ENCODE data around the gene KISS1. TPM values are rescaled to one million over a fixed set of nuclear protein-coding genes. Genes with fewer than 3 reads are reported as not detected.

The KISS1 gene
- not detected in 2 replicates for total RNA-seq

GRCh38 chr1:204196068-204196795, at the start of gene KISS1:
KISS1 (minus strand) TSS chr1:204196491; CDS start chr1:204192876, 3,615 bp downstream.

GRCh38 chr1:204213668-204214662, 17.7 kb upstream of the KISS1 start, which contains the start of gene GOLT1A:
GOLT1A (minus strand) TSS chr1:204213988; CDS start chr1:204213906, 82 bp downstream.

GRCh38 chr1:204166219-204166618, 30.1 kb downstream of the KISS1 start, which contains the start of gene REN:
REN (minus strand) TSS chr1:204166337; CDS start chr1:204166293, 44 bp downstream.

DNA sequence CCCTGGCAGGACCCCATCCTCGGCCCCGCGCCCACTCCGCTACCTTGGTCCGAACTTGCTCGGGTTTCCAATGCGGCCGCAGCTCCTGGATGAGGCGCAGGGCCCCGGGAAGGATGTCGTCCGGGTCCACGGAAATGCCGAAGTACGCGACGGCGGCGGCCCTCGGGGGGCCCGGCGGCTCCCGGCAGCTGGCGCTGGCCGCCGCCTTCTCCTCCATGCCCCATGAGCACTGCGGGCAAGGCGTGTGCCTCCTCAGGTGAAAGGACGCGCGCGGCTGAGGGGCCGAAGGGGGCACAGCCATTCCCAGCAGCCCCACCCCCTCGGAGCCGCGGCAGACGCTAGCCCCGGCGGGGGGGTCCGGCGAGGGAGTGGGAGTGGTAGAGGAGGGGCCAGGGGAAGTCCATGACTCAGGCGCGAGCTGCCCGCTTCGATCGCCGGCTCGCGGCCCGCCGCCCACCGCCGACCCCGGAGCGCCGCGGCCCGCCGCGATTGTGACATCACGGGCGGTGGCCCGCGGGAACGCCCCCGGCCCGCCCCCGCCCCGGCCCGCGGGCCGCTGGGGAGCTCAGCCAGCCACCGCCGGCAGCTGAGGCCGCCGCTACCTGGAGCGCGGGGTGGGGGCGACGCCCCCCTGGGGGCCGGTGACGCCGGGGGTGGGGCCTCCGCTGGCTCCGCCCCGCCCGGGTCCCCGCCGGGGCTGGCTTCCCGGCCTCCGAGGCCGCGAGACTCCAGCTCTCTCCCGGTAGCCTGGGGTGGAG, 44.6 kb downstream of the KISS1 start, which contains the start of gene ETNK2:
ETNK2 (minus strand) TSS at position 493 of the 758 bp plus-strand sequence; CDS start at position 301, 192 bp downstream.

Other genes starting within 250 kb of the KISS1 start
- gene SOX13, start 123.4 kb downstream of the KISS1 start, total RNA-seq: 6.3 and 6.6 TPM in 2 replicates
- gene ETNK2, start 44.4 kb downstream of the KISS1 start, total RNA-seq: 7.5 and 10.6 TPM in 2 replicates
- not detected in 2 replicates for gene REN, start 30.2 kb downstream of the KISS1 start, total RNA-seq
- gene GOLT1A, start 17.5 kb upstream of the KISS1 start, total RNA-seq: not detected in 2 replicates
- 4.0 and 4.6 TPM in 2 replicates for gene PLEKHA6, start 163.4 kb upstream of the KISS1 start, total RNA-seq
- gene PPP1R15B, start 215.3 kb upstream of the KISS1 start, total RNA-seq: 20.6 and 24.9 TPM in 2 replicates

All from cardiac ventricle fibroblast (primary cell).